Subcutaneous adipose tissue (tissue), 4 donors: ENCODE measurements around the gene ITGB5. TPM values are rescaled to one million over a fixed set of nuclear protein-coding genes. Genes with fewer than 3 reads are reported as not detected.

Experiments used
- CTCF ChIP-seq: fragments of 450-650 bp; IDR thresholded peaks from one replicate; pipeline ENCODE4 v1.5.1; 2016; ENCODE audit warnings: low read depth, mild to moderate bottlenecking, control low read depth, antibody characterized with exemption, moderate library complexity
- total RNA-seq, 4 donors: library from RNA; depleted of rRNA; stranded (reverse); fragments of >200 nt; gene quantifications; one replicate each; pipeline ENCODE4 v1.1.0, GENCODE V29; 2016

ITGB5 gene
- total RNA-seq, 4 donors from 2014 or later, result 165 to 320 (median 262) TPM

GRCh38 chr3:124829178-124829818, 57.9 kb downstream of the ITGB5 start:
- TF ChIP-seq CTCF, result no peak

- no peak for TF ChIP-seq CTCF
Observed at GRCh38 chr3:124826703-124827102, 60.5 kb downstream of the ITGB5 start.

- no peak for TF ChIP-seq CTCF
Observed at GRCh38 chr3:124824286-124824915, 62.8 kb downstream of the ITGB5 start.

- TF ChIP-seq CTCF, result no peak
Observed at GRCh38 chr3:124823648-124824047, 63.5 kb downstream of the ITGB5 start.

GRCh38 chr3:124823206-124823605, 64.0 kb downstream of the ITGB5 start:
- TF ChIP-seq CTCF, result no peak

- no peak for TF ChIP-seq CTCF
Observed at GRCh38 chr3:124821356-124821755, 65.8 kb downstream of the ITGB5 start.

GRCh38 chr3:124818398-124819091, 68.6 kb downstream of the ITGB5 start:
- no peak for TF ChIP-seq CTCF
